Small intestine (tissue), 7 donors: ENCODE data around the gene CREB5. TPM values are rescaled to one million over a fixed set of nuclear protein-coding genes. Genes with fewer than 3 reads are reported as not detected.

Experiments used
- DNase-seq, 2 donors: peaks; one replicate each; pipeline versions ENCODE4 v3.0.0 to v3.0.0-alpha.2; 2013
- FAIRE-seq: peaks from 2 replicates; lab custom pipeline; 2012; peaks lifted over from hg19 to GRCh38; lab: Jason Lieb, UNC
- H3K27ac ChIP-seq, 3 donors: one replicate each; pipeline ENCODE4 v1.5.1; 2013; ENCODE audit warnings: low read length in 2 of 3, mild to moderate bottlenecking in 2 of 3, control low read depth in 1 of 3, inconsistent platforms in 1 of 3, low read depth in 1 of 3, moderate library complexity in 1 of 3
- H3K27me3 ChIP-seq, 3 donors: one replicate each; pipeline ENCODE4 v1.6.1; 2013; ENCODE audit warnings: low read length in 3 of 3, inconsistent platforms in 1 of 3; ENCODE audit not compliant: control insufficient read depth in 3 of 3, insufficient read depth in 3 of 3
- H3K36me3 ChIP-seq, 3 donors: one replicate each; pipeline ENCODE4 v1.6.1; 2013; ENCODE audit warnings: low read length in 3 of 3, inconsistent platforms in 1 of 3, low read depth in 1 of 3, mild to moderate bottlenecking in 1 of 3, moderate library complexity in 1 of 3; ENCODE audit not compliant: control insufficient read depth in 3 of 3, insufficient read depth in 2 of 3
- H3K4me1 ChIP-seq, 3 donors: one replicate each; pipeline ENCODE4 v1.6.1; 2013; ENCODE audit warnings: low read length in 2 of 3, inconsistent platforms in 1 of 3, low read depth in 1 of 3, mild to moderate bottlenecking in 1 of 3, moderate library complexity in 1 of 3; ENCODE audit not compliant: control insufficient read depth in 3 of 3, insufficient read depth in 2 of 3
- H3K4me3 ChIP-seq, 3 donors: one replicate each; pipeline ENCODE4 v1.5.1; 2013; ENCODE audit warnings: low read length in 3 of 3, control low read depth in 1 of 3, inconsistent platforms in 1 of 3, low read depth in 1 of 3, mild to moderate bottlenecking in 1 of 3, moderate library complexity in 1 of 3
- H3K9me3 ChIP-seq, 2 donors: one replicate each; pipeline ENCODE4 v1.6.1; 2013; ENCODE audit warnings: low read depth in 1 of 2, low read length in 1 of 2; ENCODE audit not compliant: control insufficient read depth in 2 of 2, insufficient read depth in 1 of 2
- WGBS, 3 donors: extraction: QIAGEN DNeasy Blood & Tissue Kit; methylation state at CpG; one replicate each; pipeline ENCODE4 v1.1.7; 2013; 5-methylcytosine and 5-hydroxymethylcytosine counted together
- polyA plus RNA-seq, 4 donors: library from polyadenylated mRNA; stranded (reverse) in 3 of 4; unstranded in 1 of 4; fragments of 200-250 nt in 3 of 4; fragments of 120-200 nt in 1 of 4; gene quantifications; one replicate each; pipeline versions ENCODE4 v1.2.1 to v1.2.3, GENCODE V29; 2013
- donor health status: healthy with polysubstance abuse.
- donor health status: control.
- donor health status: control.
- donor health status: Bipolar disorder and iron deficiency.
- donor health status: healthy.

CREB5 gene
- polyA plus RNA-seq, 4 donors = 0.27 to 3.0 (median 1.8) TPM; not detected in 1

DNA sequence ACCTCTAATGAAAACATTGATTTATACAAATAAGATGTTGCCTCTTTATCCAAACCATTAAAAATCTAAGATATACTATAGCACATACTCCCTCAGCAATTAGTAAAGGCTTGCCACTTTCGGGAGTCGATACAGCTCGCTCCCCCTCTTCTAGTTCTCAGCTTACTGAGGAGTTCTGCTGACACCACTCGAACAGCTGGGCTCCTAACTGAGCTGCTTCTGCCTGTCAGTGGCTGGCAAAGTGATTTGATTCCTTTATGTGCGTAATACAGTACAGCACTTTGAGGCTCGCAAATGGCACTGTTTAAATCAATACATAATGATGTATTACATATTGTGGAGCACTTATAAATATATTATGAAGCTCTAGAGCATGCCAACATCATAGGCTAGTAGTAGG is 241.8 kb downstream of the CREB5 start:
- Histone ChIP-seq H3K4me3 (no peak overlapping the region), H3K9me3 (no peaks in the 10 kb centered on the region)
- no peak for FAIRE-seq

DNA sequence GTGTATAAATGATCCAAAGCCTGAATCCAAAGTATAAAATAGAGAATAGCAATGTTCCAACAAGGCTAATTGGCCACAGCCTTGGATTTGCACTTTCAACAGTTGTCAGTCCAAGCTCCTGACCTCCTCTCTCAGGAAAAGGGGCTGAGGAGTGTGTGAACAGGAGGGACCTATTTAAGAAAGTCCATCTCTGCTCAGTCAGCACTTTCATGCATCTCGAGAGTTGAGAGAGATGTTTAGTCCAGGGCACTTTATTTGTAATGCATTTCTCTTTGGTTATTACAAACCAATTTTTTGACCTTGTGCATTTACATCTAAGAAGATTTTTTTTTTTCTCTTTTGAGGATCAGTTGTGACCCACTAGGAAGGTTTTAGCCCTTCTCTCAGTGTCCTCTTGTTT is 244.2 kb downstream of the CREB5 start:
- Histone ChIP-seq H3K9me3 (peaks cover 0 to 7% of the 10 kb centered on the region in 2 donors), H3K4me3 (no peak overlapping the region), H3K27ac (no peak overlapping the region), H3K4me1 (no peaks in the 10 kb centered on the region), H3K27me3 (peaks cover 0 to 3% (median 0%) of the 10 kb centered on the region in 3 donors), H3K36me3 (no peaks in the 10 kb centered on the region)
- DNase-seq = no peak
- no peak for FAIRE-seq
- 54 to 87% (median 74%) methylated on average over 1 of the region's 1 CpG for WGBS, 3 donors

More for the DNA sequence above, 241.8 kb downstream of the CREB5 start:
- Histone ChIP-seq H3K36me3 (no peaks in the 10 kb centered on the region), H3K27me3 (peaks cover 0 to under 1% (median 0%) of the 10 kb centered on the region in 3 donors), H3K4me1 (no peaks in the 10 kb centered on the region), H3K27ac (no peak overlapping the region)
- WGBS, 3 donors = 83 to 86% (median 84%) methylated on average over 6 of the region's 6 CpGs
- no peak for DNase-seq

DNA sequence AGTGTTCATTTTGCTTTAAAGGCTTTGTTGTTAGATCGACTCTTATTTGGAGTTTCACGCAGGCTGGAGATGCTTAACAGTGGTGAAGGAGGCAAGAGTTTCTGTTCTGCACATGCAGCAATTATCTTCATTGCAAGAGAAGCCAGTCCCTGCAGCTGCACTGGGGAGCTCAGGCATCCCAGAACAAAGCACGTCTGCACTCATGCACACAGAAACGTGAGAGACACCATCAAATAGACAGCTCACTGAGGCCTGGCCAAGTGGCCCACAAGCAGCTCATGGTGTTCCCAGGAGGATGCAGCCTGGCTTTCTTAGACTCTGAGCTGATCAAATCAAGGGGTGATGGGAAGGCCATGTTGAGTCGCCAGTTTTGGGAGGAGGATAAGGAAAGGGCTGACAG is 246.1 kb downstream of the CREB5 start:
- Histone ChIP-seq H3K27me3 (peaks cover 0 to 3% (median 2%) of the 10 kb centered on the region in 3 donors), H3K36me3 (no peaks in the 10 kb centered on the region), H3K4me3 (no peak overlapping the region), H3K27ac (no peak overlapping the region), H3K9me3 (peaks cover 0 to 7% of the 10 kb centered on the region in 2 donors), H3K4me1 (no peaks in the 10 kb centered on the region)
- FAIRE-seq (no peak), DNase-seq (no peak)
- 77 to 78% (median 78%) methylated on average over 5 of the region's 5 CpGs for WGBS, 3 donors

DNA sequence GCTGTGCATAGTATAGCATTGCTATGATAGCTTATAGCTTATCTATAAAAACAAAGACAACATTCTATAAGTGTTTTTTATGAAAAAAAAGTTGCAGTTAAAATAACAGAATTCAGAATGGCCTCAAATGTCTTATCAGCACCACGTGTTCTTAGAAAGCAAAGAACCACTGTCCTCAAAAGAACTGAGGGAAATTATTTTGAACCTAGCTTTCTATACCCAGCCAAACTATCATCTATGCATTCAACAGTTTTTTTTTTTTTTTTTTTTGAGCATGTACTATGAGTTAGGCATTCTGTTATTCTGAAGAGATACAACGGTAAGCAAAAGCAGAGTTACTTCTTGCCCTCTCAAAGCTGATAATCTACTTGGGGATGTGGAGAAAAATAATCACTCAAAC is 247.8 kb downstream of the CREB5 start:
- H3K27me3 ChIP-seq = peaks cover 0 to 3% (median 2%) of the 10 kb centered on the region in 3 donors

DNA sequence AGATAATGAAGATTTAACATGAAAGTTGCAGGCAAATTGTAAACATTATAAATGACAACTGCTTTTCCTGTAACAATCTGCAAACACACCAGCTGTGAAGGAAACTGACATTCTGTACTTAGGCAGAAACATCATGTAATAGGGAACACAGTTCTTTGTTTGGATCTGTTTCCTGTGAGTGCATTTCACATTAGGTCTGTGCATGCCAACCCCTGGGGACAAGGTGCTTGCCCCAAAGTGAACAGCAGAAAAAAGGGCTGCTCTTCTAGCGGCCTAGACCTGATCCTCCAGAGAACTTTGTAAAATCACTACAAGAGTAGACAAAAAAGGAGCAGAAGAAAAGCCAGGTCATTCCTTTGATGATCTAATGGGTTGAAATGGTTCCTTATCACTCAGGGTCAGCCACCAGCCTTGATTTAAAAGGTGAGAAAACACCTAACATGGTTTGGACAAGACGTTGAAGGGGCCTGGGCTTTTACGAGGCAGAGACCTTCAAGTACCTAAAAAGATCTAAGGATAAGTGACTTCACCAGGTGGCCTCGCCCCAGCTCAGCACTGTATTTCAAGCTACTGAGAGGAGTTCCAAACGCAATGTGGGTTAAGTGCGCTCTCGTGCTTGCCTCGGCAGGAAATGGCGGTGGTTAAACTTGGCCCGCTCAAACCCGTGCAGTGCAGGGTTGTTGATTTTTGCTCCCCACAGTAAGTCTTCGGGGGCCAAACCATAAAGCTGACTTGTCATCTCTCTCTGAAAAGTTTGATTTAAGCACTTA is 249.7 kb downstream of the CREB5 start:
- 65 to 73% (median 72%) methylated on average over 12 of the region's 12 CpGs for WGBS, 3 donors
- H3K27ac ChIP-seq = no peak overlapping the region
- no peaks in the 10 kb centered on the region for H3K4me1 ChIP-seq
- no peaks in the 10 kb centered on the region for H3K36me3 ChIP-seq
- DNase-seq (no peak), FAIRE-seq (no peak)
- H3K4me3 ChIP-seq = no peak overlapping the region
- H3K27me3 ChIP-seq = peaks cover 0 to 3% (median 2%) of the 10 kb centered on the region in 3 donors
- H3K9me3 ChIP-seq = peaks cover 0 to 7% of the 10 kb centered on the region in 2 donors

More for the DNA sequence above, 247.8 kb downstream of the CREB5 start:
- H3K4me3 ChIP-seq = no peak overlapping the region
- WGBS, 3 donors = 65 to 83% (median 67%) methylated on average over 2 of the region's 2 CpGs
- peaks cover 0 to 7% of the 10 kb centered on the region in 2 donors for H3K9me3 ChIP-seq
- H3K4me1 ChIP-seq = no peaks in the 10 kb centered on the region
- no peak for DNase-seq
- no peak overlapping the region for H3K27ac ChIP-seq
- FAIRE-seq = no peak
- no peaks in the 10 kb centered on the region for H3K36me3 ChIP-seq

DNA sequence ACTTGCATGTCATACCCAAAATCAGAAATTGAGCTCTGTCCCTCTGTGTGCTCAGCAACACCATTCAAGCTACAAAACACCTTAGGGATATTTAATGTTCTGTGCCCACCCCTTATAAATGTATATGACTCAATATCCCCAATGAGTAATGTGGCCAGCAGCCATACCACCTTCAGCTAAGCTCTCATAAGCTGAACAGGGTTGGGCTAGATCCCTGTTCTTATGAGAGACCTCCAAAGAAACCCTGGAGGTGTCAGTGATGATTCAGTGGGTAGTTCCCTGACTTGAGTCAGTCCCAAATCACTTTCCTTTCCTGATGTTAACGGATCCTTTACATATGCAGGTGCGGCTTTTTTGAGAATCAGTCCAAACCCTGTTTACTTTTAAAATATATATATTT is 253.8 kb downstream of the CREB5 start:
- Histone ChIP-seq H3K27ac (no peak overlapping the region), H3K9me3 (no peaks in the 10 kb centered on the region), H3K4me1 (no peaks in the 10 kb centered on the region), H3K4me3 (no peak overlapping the region), H3K36me3 (no peaks in the 10 kb centered on the region), H3K27me3 (peaks cover 0 to 2% (median 0%) of the 10 kb centered on the region in 3 donors)
- WGBS, 3 donors = 89 to 96% (median 92%) methylated on average over 2 of the region's 2 CpGs
- no peak for FAIRE-seq
- no peak for DNase-seq

DNA sequence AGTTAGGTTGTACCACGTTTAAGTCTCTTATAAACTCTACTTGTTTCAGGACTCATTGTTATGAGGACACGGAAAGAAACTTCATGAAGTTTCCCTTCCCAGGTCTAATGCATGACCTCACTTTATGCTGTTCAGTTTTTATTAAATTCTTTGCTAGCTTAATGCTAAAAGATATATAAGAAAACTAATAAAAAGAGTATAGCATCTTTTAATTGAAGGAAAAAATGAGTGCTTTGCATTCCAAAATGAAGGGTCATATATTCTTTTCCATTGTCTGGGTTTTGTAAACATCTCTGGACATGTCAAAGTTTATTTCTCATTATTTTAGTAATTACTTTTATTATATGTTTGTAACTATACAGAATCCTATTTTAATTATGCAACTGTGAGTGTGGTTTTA is 255.8 kb downstream of the CREB5 start:
- Histone ChIP-seq H3K27me3 (no peaks in the 10 kb centered on the region), H3K4me3 (no peak overlapping the region), H3K27ac (no peak overlapping the region), H3K4me1 (no peaks in the 10 kb centered on the region), H3K9me3 (no peaks in the 10 kb centered on the region), H3K36me3 (no peaks in the 10 kb centered on the region)
- no peak for FAIRE-seq
- 72 to 84% (median 77%) methylated on average over 2 of the region's 2 CpGs for WGBS, 3 donors
- DNase-seq = no peak

DNA sequence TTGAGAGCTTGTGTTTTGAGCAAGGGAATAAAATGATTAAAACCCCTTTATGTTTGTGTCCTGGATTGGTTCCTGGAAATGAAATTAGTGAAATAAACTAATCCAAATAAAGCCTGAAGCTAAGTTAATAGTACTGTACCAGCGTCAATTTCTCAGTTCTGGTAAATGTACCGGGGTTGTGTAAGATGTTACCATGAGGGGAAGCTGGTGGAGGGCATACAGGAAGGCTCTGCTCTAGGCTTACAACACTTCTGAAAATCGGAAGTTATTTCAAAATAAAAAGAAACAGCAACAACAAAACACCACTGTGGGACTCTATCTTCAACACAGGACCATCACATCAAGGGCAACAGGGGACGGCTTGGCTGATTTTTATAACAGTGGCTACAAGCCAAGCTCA is 257.0 kb downstream of the CREB5 start:
- Histone ChIP-seq H3K4me1 (no peaks in the 10 kb centered on the region), H3K27me3 (no peaks in the 10 kb centered on the region), H3K9me3 (no peaks in the 10 kb centered on the region), H3K4me3 (no peak overlapping the region), H3K36me3 (no peaks in the 10 kb centered on the region), H3K27ac (no peak overlapping the region)
- 59 to 77% (median 67%) methylated on average over 4 of the region's 4 CpGs for WGBS, 3 donors
- FAIRE-seq = no peak
- DNase-seq = no peak
